SU-DHL-6 (cell line): ENCODE measurements around the gene SNRNP70.

Experiments
- H2AFZ ChIP-seq: fragments of 200-600 bp; sonication (generic); 2 replicates; pipeline ENCODE4 v1.6.1; 2014; ENCODE audit warnings: low read depth, mild to moderate bottlenecking, moderate library complexity, mixed read lengths, antibody characterized with exemption, low read length; ENCODE audit not compliant: severe bottlenecking
- H3F3A ChIP-seq: fragments of 200-600 bp; shearing (Covaris generic); 2 replicates; pipeline ENCODE4 v1.6.0; 2016; ENCODE audit warnings: antibody characterized with exemption, mild to moderate bottlenecking; ENCODE audit not compliant: insufficient read depth
- H3K27ac ChIP-seq: fragments of 200-600 bp; sonication (generic); 2 replicates; pipeline ENCODE4 v1.5.1; 2016; ENCODE audit warnings: low read depth, mild to moderate bottlenecking, low read length, moderate library complexity, mixed read lengths
- H3K27me3 ChIP-seq: fragments of 200-600 bp; sonication (generic), shearing (Covaris generic); 2 replicates; pipeline ENCODE4 v1.6.0; 2014; ENCODE audit warnings: mild to moderate bottlenecking, low read length
- H3K36me3 ChIP-seq: fragments of 200-600 bp; sonication (generic); 2 replicates; pipeline ENCODE4 v1.6.1; 2014; ENCODE audit warnings: mild to moderate bottlenecking, low read length, mixed read lengths
- H3K4me2 ChIP-seq: fragments of 300-600, 200-600 bp; shearing (Covaris generic), sonication (generic); 2 replicates; pipeline ENCODE4 v1.6.0; 2014; ENCODE audit warnings: low read length, low read depth, mild to moderate bottlenecking; ENCODE audit not compliant: poor library complexity, severe bottlenecking
- H3K4me3 ChIP-seq: fragments of 200-600 bp; sonication (generic); 2 replicates; pipeline ENCODE4 v1.5.1; 2014; ENCODE audit warnings: antibody characterized with exemption, low read length, mild to moderate bottlenecking, mixed read lengths; ENCODE audit not compliant: insufficient read depth, poor library complexity, severe bottlenecking
- H3K79me2 ChIP-seq: fragments of 200-600 bp; sonication (generic); 2 replicates; pipeline ENCODE4 v1.6.1; 2014; ENCODE audit warnings: mild to moderate bottlenecking, low read length, moderate library complexity; ENCODE audit not compliant: insufficient read depth
- H3K9ac ChIP-seq: fragments of 200-600 bp; sonication (generic); 2 replicates; pipeline ENCODE4 v1.7.0; 2014; ENCODE audit warnings: mild to moderate bottlenecking, low read length
- H3K9me2 ChIP-seq: fragments of 200-600 bp; sonication (generic); replicated peaks from 2 replicates; pipeline ENCODE4 v1.6.1; 2014; ENCODE audit warnings: low read length; ENCODE audit not compliant: insufficient read depth
- H3K9me3 ChIP-seq: fragments of 200-600 bp; sonication (generic); 2 replicates; pipeline ENCODE4 v1.6.1; 2014; ENCODE audit warnings: low read length, mixed read lengths; ENCODE audit not compliant: insufficient read depth
- H4K20me1 ChIP-seq: fragments of 200-600 bp; sonication (generic); 2 replicates; pipeline ENCODE4 v1.6.1; 2014; ENCODE audit warnings: low read depth, mild to moderate bottlenecking, antibody characterized with exemption, low read length, moderate library complexity, mixed read lengths
- EZH2phosphoT487 ChIP-seq: fragments of 200-600 bp; sonication (generic), shearing (Covaris generic); conservative IDR thresholded peaks from 2 replicates; pipeline ENCODE4 v1.6.1; 2018; ENCODE audit warnings: mild to moderate bottlenecking, antibody characterized with exemption, low read length, moderate library complexity, mixed read lengths
- TF ChIP-seq, protein P1 (sequence below): fragments of 200-600 bp; sonication (generic); IDR thresholded peaks from one replicate; pipeline ENCODE4 v1.5.1; 2017; ENCODE audit warnings: antibody characterized with exemption, mild to moderate bottlenecking, low read length, moderate library complexity; ENCODE audit not compliant: insufficient read depth, poor library complexity, severe bottlenecking

Gene SNRNP70

GRCh38 chr19:49109051-49109450 is 23.8 kb downstream of the SNRNP70 start:
- H3K27ac ChIP-seq: no peak overlapping the region
- peaks cover 3% of the 10 kb centered on the region; the same call in 1 of the 2 replicates for H3K36me3 ChIP-seq
- H3K27me3 ChIP-seq: no peaks in the 10 kb centered on the region
- no peaks in the 10 kb centered on the region for H3K9me2 ChIP-seq
- H2AFZ ChIP-seq: no peak overlapping the region
- H3K9ac ChIP-seq: no peak overlapping the region
- no peaks in the 10 kb centered on the region for H3K9me3 ChIP-seq
- peaks cover 18% of the 10 kb centered on the region for H3F3A ChIP-seq
- TF ChIP-seq, protein P1, sequence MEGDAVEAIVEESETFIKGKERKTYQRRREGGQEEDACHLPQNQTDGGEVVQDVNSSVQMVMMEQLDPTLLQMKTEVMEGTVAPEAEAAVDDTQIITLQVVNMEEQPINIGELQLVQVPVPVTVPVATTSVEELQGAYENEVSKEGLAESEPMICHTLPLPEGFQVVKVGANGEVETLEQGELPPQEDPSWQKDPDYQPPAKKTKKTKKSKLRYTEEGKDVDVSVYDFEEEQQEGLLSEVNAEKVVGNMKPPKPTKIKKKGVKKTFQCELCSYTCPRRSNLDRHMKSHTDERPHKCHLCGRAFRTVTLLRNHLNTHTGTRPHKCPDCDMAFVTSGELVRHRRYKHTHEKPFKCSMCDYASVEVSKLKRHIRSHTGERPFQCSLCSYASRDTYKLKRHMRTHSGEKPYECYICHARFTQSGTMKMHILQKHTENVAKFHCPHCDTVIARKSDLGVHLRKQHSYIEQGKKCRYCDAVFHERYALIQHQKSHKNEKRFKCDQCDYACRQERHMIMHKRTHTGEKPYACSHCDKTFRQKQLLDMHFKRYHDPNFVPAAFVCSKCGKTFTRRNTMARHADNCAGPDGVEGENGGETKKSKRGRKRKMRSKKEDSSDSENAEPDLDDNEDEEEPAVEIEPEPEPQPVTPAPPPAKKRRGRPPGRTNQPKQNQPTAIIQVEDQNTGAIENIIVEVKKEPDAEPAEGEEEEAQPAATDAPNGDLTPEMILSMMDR: no peak
- TF ChIP-seq EZH2phosphoT487: no peak
- no peak overlapping the region for H3K4me3 ChIP-seq
- H3K4me2 ChIP-seq: no peak overlapping the region
- no peaks in the 10 kb centered on the region for H3K79me2 ChIP-seq
- no peaks in the 10 kb centered on the region; the same call in 1 of the 2 replicates for H4K20me1 ChIP-seq

DNA sequence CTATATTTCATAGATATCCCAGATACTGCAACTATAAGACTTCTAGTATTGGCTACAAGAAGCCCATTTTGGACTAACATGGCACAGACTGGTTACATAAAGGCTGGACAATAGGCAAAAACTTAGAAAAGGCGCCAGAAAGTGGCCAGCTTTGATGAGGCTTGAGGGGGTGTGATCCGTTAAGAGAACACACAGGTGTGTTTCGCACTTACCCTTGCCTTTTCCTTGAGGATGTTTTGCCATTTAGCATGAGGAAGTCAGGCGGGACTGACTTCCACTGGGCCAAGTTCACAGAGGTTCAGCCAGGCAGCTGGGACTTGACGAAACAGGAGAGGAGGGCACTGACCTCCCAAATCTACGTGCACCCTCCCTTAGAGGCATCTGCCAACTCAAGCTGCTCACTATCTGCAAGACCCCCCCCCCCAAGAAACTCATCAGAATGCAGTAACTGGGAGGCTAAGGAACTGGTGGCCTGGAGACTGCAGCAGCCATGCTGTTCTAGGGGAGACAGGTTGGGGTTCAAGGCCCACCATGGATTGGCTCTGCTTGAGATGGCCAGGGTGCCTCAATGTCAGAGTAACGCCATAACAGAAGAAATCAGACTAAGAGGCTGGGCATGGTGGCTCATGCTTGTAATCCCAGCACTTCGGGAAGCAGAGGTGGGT is 24.4 kb downstream of the SNRNP70 start:
- H3K36me3 ChIP-seq: peaks cover 3% of the 10 kb centered on the region; the same call in 1 of the 2 replicates
- no peaks in the 10 kb centered on the region for H3K9me3 ChIP-seq
- no peaks in the 10 kb centered on the region for H3K79me2 ChIP-seq
- no peak overlapping the region for H2AFZ ChIP-seq
- H3K4me3 ChIP-seq: no peak overlapping the region
- H3F3A ChIP-seq: peaks cover 18% of the 10 kb centered on the region
- no peaks in the 10 kb centered on the region for H3K27me3 ChIP-seq
- no peak overlapping the region for H3K4me2 ChIP-seq
- H3K27ac ChIP-seq: no peak overlapping the region
- no peak overlapping the region for H3K9ac ChIP-seq
- no peaks in the 10 kb centered on the region for H3K9me2 ChIP-seq
- no peak for TF ChIP-seq EZH2phosphoT487
- TF ChIP-seq, protein P1: no peak
- H4K20me1 ChIP-seq: no peaks in the 10 kb centered on the region; the same call in 1 of the 2 replicates

DNA sequence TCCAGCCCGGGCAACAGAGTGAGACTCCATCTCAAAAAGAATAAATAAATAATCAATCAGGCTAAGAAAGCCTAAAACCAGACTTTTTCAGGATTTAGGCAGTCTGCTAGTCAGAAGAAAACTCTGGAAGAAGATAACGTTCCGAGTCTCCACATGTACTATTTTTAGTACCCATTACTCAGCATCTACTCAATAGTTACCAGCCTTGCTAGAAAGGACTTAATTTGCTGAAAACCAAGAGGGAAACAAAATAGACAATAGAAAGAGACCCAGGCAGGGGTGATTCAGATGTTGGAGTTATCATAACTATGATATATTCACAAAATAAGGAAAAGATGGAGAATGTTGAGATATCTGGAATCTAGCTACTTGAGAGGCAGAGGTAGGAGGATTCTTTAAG is 25.3 kb downstream of the SNRNP70 start:
- Histone ChIP-seq H3K27me3 (no peaks in the 10 kb centered on the region), H2AFZ (no peak overlapping the region), H3K9ac (no peak overlapping the region), H3K27ac (0 out of 2 replicates have a peak overlapping the region, but pooled peaks have one; percentile 5), H3K79me2 (no peaks in the 10 kb centered on the region), H3K9me3 (no peaks in the 10 kb centered on the region), H3K4me2 (no peak overlapping the region), H3K36me3 (peaks cover 3% of the 10 kb centered on the region; the same call in 1 of the 2 replicates), H3K9me2 (no peaks in the 10 kb centered on the region), H4K20me1 (no peaks in the 10 kb centered on the region; the same call in 1 of the 2 replicates), H3K4me3 (no peak overlapping the region), H3F3A (peaks cover 21% of the 10 kb centered on the region)
- TF ChIP-seq EZH2phosphoT487: no peak

GRCh38 chr19:49111218-49111998 is 26.2 kb downstream of the SNRNP70 start:
- Histone ChIP-seq H3K36me3 (peaks cover 3% of the 10 kb centered on the region; the same call in 1 of the 2 replicates), H3K9me3 (no peaks in the 10 kb centered on the region), H3K4me2 (no peak overlapping the region), H2AFZ (no peak overlapping the region), H3K9ac (no peak overlapping the region), H4K20me1 (no peaks in the 10 kb centered on the region; the same call in 1 of the 2 replicates), H3K9me2 (no peaks in the 10 kb centered on the region), H3K79me2 (no peaks in the 10 kb centered on the region), H3F3A (peaks cover 21% of the 10 kb centered on the region), H3K27me3 (no peaks in the 10 kb centered on the region), H3K4me3 (no peak overlapping the region), H3K27ac (no peak overlapping the region)
- TF ChIP-seq, protein P1: no peak
- TF ChIP-seq EZH2phosphoT487: no peak
